ENCODE measurements around the gene ENKUR.

The ENKUR gene

GRCh38 chr10:25015828-25016375, at the start of gene ENKUR:
Gene ENKUR (minus strand): TSS chr10:25016158. CDS start chr10:25015936, 222 bp downstream.
- peak; percentile 83 for DNase-seq

GRCh38 chr10:25064401-25064800, 48.4 kb upstream of the ENKUR start:
- DNase-seq: no peak

GRCh38 chr10:25063644-25064043, 47.7 kb upstream of the ENKUR start:
- DNase-seq: no peak

GRCh38 chr10:25063157-25063556, 47.2 kb upstream of the ENKUR start:
- DNase-seq: no peak

- DNase-seq: no peak
These were observed 45.9 kb upstream of the ENKUR start for GRCh38 chr10:25061711-25062449.

GRCh38 chr10:25061125-25061524, 45.2 kb upstream of the ENKUR start:
- DNase-seq: peak; percentile 19

GRCh38 chr10:25059990-25060389, 44.0 kb upstream of the ENKUR start:
- peak; percentile 70 for DNase-seq

GRCh38 chr10:25057886-25058285, 41.9 kb upstream of the ENKUR start:
- DNase-seq: no peak

- DNase-seq: no peak
These were observed 40.8 kb upstream of the ENKUR start for GRCh38 chr10:25056726-25057125.

GRCh38 chr10:25052012-25052411, 36.1 kb upstream of the ENKUR start:
- DNase-seq: no peak

GRCh38 chr10:25050402-25050801, 34.4 kb upstream of the ENKUR start:
- no peak for DNase-seq

GRCh38 chr10:25049966-25050365, 34.0 kb upstream of the ENKUR start:
- no peak for DNase-seq

GRCh38 chr10:25048450-25048849, 32.5 kb upstream of the ENKUR start:
- peak; percentile 15 for DNase-seq

GRCh38 chr10:25047591-25048301, 31.8 kb upstream of the ENKUR start:
- DNase-seq: peak; percentile 35

- DNase-seq: no peak
These were observed 31.1 kb upstream of the ENKUR start for GRCh38 chr10:25047088-25047487.

GRCh38 chr10:25046641-25047040, 30.7 kb upstream of the ENKUR start:
- peak; percentile 37 for DNase-seq

GRCh38 chr10:25039531-25039930, 23.6 kb upstream of the ENKUR start:
- no peak for DNase-seq

- DNase-seq: no peak
These were observed 22.4 kb upstream of the ENKUR start for GRCh38 chr10:25038325-25038724.

GRCh38 chr10:25036381-25036780, 20.4 kb upstream of the ENKUR start:
- no peak for DNase-seq

- no peak for DNase-seq
These were observed 13.6 kb upstream of the ENKUR start for GRCh38 chr10:25029519-25029918.

- DNase-seq: no peak
These were observed 12.8 kb upstream of the ENKUR start for GRCh38 chr10:25028711-25029110.

GRCh38 chr10:25026463-25026862, 10.5 kb upstream of the ENKUR start:
- DNase-seq: no peak

- DNase-seq: no peak
These were observed 8.6 kb upstream of the ENKUR start for GRCh38 chr10:25024528-25024927.

GRCh38 chr10:25023278-25023677, 7.3 kb upstream of the ENKUR start:
- no peak for DNase-seq
